SH-SY5Y (cell line): ENCODE results near the gene SCN1A.

Experiments used
- GATA2 ChIP-seq: IDR thresholded peaks from 2 replicates; pipeline ENCODE4 v1.6.1; 2011; ENCODE audit warnings: mild to moderate bottlenecking, low read depth, low read length
- GATA3 ChIP-seq: IDR thresholded peaks from 2 replicates; pipeline ENCODE4 v1.6.1; 2011; ENCODE audit warnings: low read depth, mild to moderate bottlenecking, low read length, moderate library complexity

GRCh38 chr2:166137331-166137730, 9.5 kb upstream of the SCN1A start:
- no peak for TF ChIP-seq GATA2
- TF ChIP-seq GATA3 = no peak
